H1 (cell line): Measurements from ENCODE around the gene FBXO11. TPM values are rescaled to one million over a fixed set of nuclear protein-coding genes. Genes with fewer than 3 reads are reported as not detected.
"Not testable (repeated sequence)": the region's sequence is repeated elsewhere in the genome, so short reads cannot be mapped to it uniquely, and the experiment has no call there.

ENCODE experiments used
- CTCF ChIA-PET: fragments of 300-600 bp; sonication (Branson Sonifier 250); formaldehyde crosslinking; loops from one replicate; lab custom pipeline; 2021; ENCODE audit not compliant: partially characterized antibody; lab: Charles Lee
- POLR2A ChIA-PET: fragments of 300-600 bp; sonication (Branson Sonifier 250); formaldehyde crosslinking; loops from one replicate; lab custom pipeline; 2021; ENCODE audit warnings: inconsistent platforms; ENCODE audit not compliant: partially characterized antibody; lab: Charles Lee
- DNase-seq, 2 experiments: peaks; one replicate each; pipeline versions ENCODE4 v3.0.0 to v3.0.0-alpha.2; 2010 to 2022; ENCODE audit warnings: low spot score in 2 of 2, low read depth in 1 of 2, mixed read lengths in 1 of 2
- FAIRE-seq: peaks from 2 replicates; lab custom pipeline; 2011; peaks lifted over from hg19 to GRCh38; lab: Jason Lieb, UNC
- H2AFZ ChIP-seq: 2 replicates; pipeline ENCODE4 v1.8.1; 2012; ENCODE audit warnings: low read length, inconsistent platforms
- H2AK5ac ChIP-seq: 2 replicates; pipeline ENCODE4 v1.6.1; 2013; ENCODE audit warnings: low read depth, low read length
- H2BK120ac ChIP-seq: replicated peaks from 2 replicates; pipeline ENCODE3; 2013; ENCODE audit warnings: low read depth, low read length, inconsistent platforms
- H2BK12ac ChIP-seq: 2 replicates; pipeline ENCODE4 v1.6.1; 2013; ENCODE audit warnings: low read depth, low read length
- H2BK15ac ChIP-seq: 2 replicates; pipeline ENCODE4 v1.6.1; 2013; ENCODE audit warnings: low read length
- H2BK20ac ChIP-seq: 2 replicates; pipeline ENCODE4 v1.6.1; 2013; ENCODE audit warnings: low read length
- H2BK5ac ChIP-seq: 2 replicates; pipeline ENCODE4 v1.6.1; 2013; ENCODE audit warnings: low read depth, low read length
- H3K14ac ChIP-seq: 2 replicates; pipeline ENCODE4 v1.6.1; 2013; ENCODE audit warnings: inconsistent platforms; ENCODE audit not compliant: insufficient read length
- H3K18ac ChIP-seq: 2 replicates; pipeline ENCODE4 v1.6.1; 2013; ENCODE audit warnings: low read length; ENCODE audit errors: extremely low read depth
- H3K23ac ChIP-seq: 2 replicates; pipeline ENCODE4 v1.6.1; 2013; ENCODE audit warnings: inconsistent platforms; ENCODE audit not compliant: insufficient read length
- H3K23me2 ChIP-seq: 2 replicates; pipeline ENCODE4 v1.6.1; 2013; ENCODE audit warnings: low read depth, low read length
- H3K27ac ChIP-seq: 2 replicates; pipeline ENCODE4 v1.6.1; 2011; ENCODE audit warnings: low read depth, low read length, inconsistent platforms
- H3K27me3 ChIP-seq, 4 experiments: replicated peaks in 1 of 4; 1 replicate in 1 of 4; 2 replicates in 3 of 4; pipeline versions ENCODE4 v1.6.1 to v1.8.1; 2011 to 2013; ENCODE audit warnings: low read length in 3 of 4, mild to moderate bottlenecking in 3 of 4, inconsistent platforms in 2 of 4, mixed read lengths in 2 of 4, moderate library complexity in 1 of 4; ENCODE audit not compliant: control insufficient read depth in 3 of 4, insufficient read depth in 3 of 4; ENCODE audit errors: extremely low read depth in 1 of 4
- H3K36me3 ChIP-seq, 4 experiments: 2 replicates each; pipeline versions ENCODE4 v1.6.1 to v1.8.1; 2011 to 2013; ENCODE audit warnings: mild to moderate bottlenecking in 4 of 4, low read length in 3 of 4, moderate library complexity in 2 of 4, control low read depth in 1 of 4, inconsistent platforms in 1 of 4; ENCODE audit not compliant: insufficient read depth in 4 of 4, control insufficient read depth in 2 of 4
- H3K4ac ChIP-seq: replicated peaks from 2 replicates; pipeline ENCODE3; 2013; ENCODE audit warnings: low read length, low read depth, mixed read lengths, inconsistent platforms; ENCODE audit not compliant: insufficient read length
- H3K4me1 ChIP-seq, 4 experiments: replicated peaks in 1 of 4; 1 replicate in 1 of 4; 2 replicates in 3 of 4; pipeline versions ENCODE4 v1.6.1 to v1.8.1; 2011 to 2013; ENCODE audit warnings: low read length in 3 of 4, inconsistent platforms in 2 of 4, mixed read lengths in 1 of 4; ENCODE audit not compliant: insufficient read depth in 4 of 4, control insufficient read depth in 3 of 4
- H3K4me2 ChIP-seq, 2 experiments: 2 replicates each; pipeline versions ENCODE4 v1.6.1 to v1.8.1; 2011 to 2013; ENCODE audit warnings: low read depth in 2 of 2, low read length in 2 of 2, control low read depth in 1 of 2, inconsistent platforms in 1 of 2, mild to moderate bottlenecking in 1 of 2; ENCODE audit not compliant: insufficient read depth in 1 of 2
- H3K4me3 ChIP-seq, 4 experiments: fragments of 200-600, 300-600 bp in 1 of 4; sonication (generic), shearing (Covaris generic), sonication (Bioruptor Twin) in 1 of 4; 2 replicates each; pipeline versions ENCODE4 v1.5.1 to v1.8.1; 2011 to 2016; ENCODE audit warnings: low read length in 4 of 4, low read depth in 3 of 4, control low read depth in 2 of 4, inconsistent platforms in 2 of 4, mild to moderate bottlenecking in 2 of 4, mixed read lengths in 1 of 4, moderate library complexity in 1 of 4; ENCODE audit not compliant: insufficient read depth in 2 of 4; ENCODE audit errors: extremely low read depth in 1 of 4
- H3K56ac ChIP-seq: replicated peaks from 2 replicates; pipeline ENCODE3; 2013; ENCODE audit warnings: low read depth, mild to moderate bottlenecking, mixed read lengths, low read length, inconsistent platforms; ENCODE audit not compliant: insufficient read length
- H3K79me1 ChIP-seq: 2 replicates; pipeline ENCODE4 v1.6.1; 2013; ENCODE audit warnings: low read depth, low read length, control low read depth
- H3K79me2 ChIP-seq, 2 experiments: 2 replicates each; pipeline versions ENCODE4 v1.6.1 to v1.8.1; 2012 to 2013; ENCODE audit warnings: low read length in 2 of 2, mild to moderate bottlenecking in 2 of 2, inconsistent platforms in 1 of 2; ENCODE audit not compliant: insufficient read depth in 2 of 2, control insufficient read depth in 1 of 2
- H3K9ac ChIP-seq, 4 experiments: replicated peaks in 1 of 4; 1 replicate in 1 of 4; 2 replicates in 3 of 4; pipeline versions ENCODE4 v1.6.1 to v1.8.1; 2011 to 2013; ENCODE audit warnings: low read depth in 3 of 4, low read length in 3 of 4, control low read depth in 2 of 4, mild to moderate bottlenecking in 2 of 4, moderate library complexity in 2 of 4, inconsistent platforms in 1 of 4; ENCODE audit errors: extremely low read depth in 1 of 4
- H3K9me3 ChIP-seq, 2 experiments: 2 replicates each; pipeline versions ENCODE4 v1.6.1 to v1.8.1; 2012 to 2013; ENCODE audit warnings: mild to moderate bottlenecking in 2 of 2, moderate library complexity in 2 of 2, control low read depth in 1 of 2, inconsistent platforms in 1 of 2, low read depth in 1 of 2, low read length in 1 of 2, mixed read lengths in 1 of 2; ENCODE audit not compliant: insufficient read depth in 2 of 2
- H4K20me1 ChIP-seq, 2 experiments: replicated peaks in 1 of 2; 2 replicates each; pipeline versions ENCODE3 to v1.8.1; 2011 to 2013; ENCODE audit warnings: inconsistent platforms in 2 of 2, low read length in 2 of 2, mild to moderate bottlenecking in 1 of 2; ENCODE audit not compliant: insufficient read depth in 2 of 2, control insufficient read depth in 1 of 2
- H4K5ac ChIP-seq: 2 replicates; pipeline ENCODE4 v1.6.1; 2013; ENCODE audit warnings: low read length, low read depth, mixed read lengths, inconsistent platforms; ENCODE audit not compliant: insufficient read length
- H4K8ac ChIP-seq: 2 replicates; pipeline ENCODE4 v1.8.0; 2013; ENCODE audit warnings: mild to moderate bottlenecking, moderate library complexity, low read length, inconsistent platforms; ENCODE audit not compliant: insufficient read depth; ENCODE audit errors: extremely low read depth
- H4K91ac ChIP-seq: replicated peaks from 2 replicates; pipeline ENCODE3; 2013; ENCODE audit warnings: low read length, mixed read lengths, inconsistent platforms; ENCODE audit not compliant: insufficient read length
- BACH1 ChIP-seq: IDR thresholded peaks from 2 replicates; pipeline ENCODE4 v1.6.1; 2012; ENCODE audit warnings: low read length, improper control_type of control experiment
- TBP ChIP-seq: IDR thresholded peaks from 2 replicates; pipeline ENCODE4 v1.6.1; 2011; ENCODE audit warnings: low read depth, low read length, improper control_type of control experiment
- USF2 ChIP-seq: IDR thresholded peaks from 2 replicates; pipeline ENCODE4 v1.6.1; 2011; ENCODE audit warnings: low read length, improper control_type of control experiment
- WGBS, 2 experiments: shearing (Covaris generic) in 1 of 2; methylation state at CpG; one replicate each; pipeline versions ENCODE4 v1.1.6 to v1.1.7; 2013 to 2015; ENCODE audit warnings: low lambda C conversion rate in 2 of 2, mixed read lengths in 2 of 2, inconsistent platforms in 1 of 2, low coverage in 1 of 2, missing lambda C conversion rate in 1 of 2; ENCODE audit not compliant: insufficient replicate concordance in 2 of 2, insufficient coverage in 1 of 2, insufficient read length in 1 of 2; ENCODE audit errors: extremely low coverage in 1 of 2, missing lambda C conversion rate in 1 of 2; 5-methylcytosine and 5-hydroxymethylcytosine counted together
- polyA plus RNA-seq, 7 experiments: library from polyadenylated mRNA; depleted of rRNA in 3 of 7; stranded (reverse) in 5 of 7; unstranded in 2 of 7; fragments of >200 nt in 5 of 7; fragments of 200-250 nt in 2 of 7; gene quantifications; 1 replicate in 5 of 7; 2 replicates in 1 of 7; 4 replicates in 1 of 7; pipeline versions ENCODE4 v1.2.1 to v1.2.3, GENCODE V29; 2011 to 2013; ENCODE audit warnings: missing spikeins in 2 of 7, mixed read lengths in 2 of 7
- total RNA-seq: library from RNA; stranded (reverse); fragmentation: NEBNext Ultra II Directional; extraction: Animal tissue kit (Norgen Biotek cat#: 25700); gene quantifications from 2 replicates; pipeline ENCODE4 v1.2.1, GENCODE V29; 2021

Gene FBXO11
- total and polyA plus RNA-seq, 2 of the 8 experiments (the other 6 are each of a cell fraction or from before 2014, with no cell fraction given), result 21.7 to 57.3 TPM

GRCh38 chr2:47903781-47904490, 2.4 kb downstream of the FBXO11 start (continued):
- no peak for TF ChIP-seq TBP
- TF ChIP-seq USF2, result no peak
- no peak for TF ChIP-seq BACH1

GRCh38 chr2:47901892-47902291, 4.4 kb downstream of the FBXO11 start:
- H3K36me3 ChIP-seq, H2BK5ac ChIP-seq, H3K4me2 ChIP-seq, H4K91ac ChIP-seq, H3K18ac ChIP-seq, H2AK5ac ChIP-seq, H2BK15ac ChIP-seq, H3K9ac ChIP-seq, DNase-seq, H2AFZ ChIP-seq, H3K56ac ChIP-seq, FAIRE-seq, H4K5ac ChIP-seq, H4K20me1 ChIP-seq, H2BK120ac ChIP-seq, H3K4ac ChIP-seq, H3K14ac ChIP-seq, H4K8ac ChIP-seq, H3K27me3 ChIP-seq, H3K27ac ChIP-seq, H3K23ac ChIP-seq, H3K23me2 ChIP-seq, H3K9me3 ChIP-seq, H3K4me3 ChIP-seq, H3K4me1 ChIP-seq, H3K79me1 ChIP-seq, H2BK12ac ChIP-seq, H2BK20ac ChIP-seq: not testable (repeated sequence)
- WGBS, 2 experiments, result 91% methylated on average over 13 of the region's 13 CpGs; no CpG with 5 or more reads in 1 of the 2 experiments
- ChIA-PET CTCF (interaction anchor here (0.6 to 2.3 kb wide), 4 partner anchors 13 to 205 kb away, joined by 3 to 6 read pairs (median 3); no protein-coding TSS in a partner anchor), POLR2A (interaction anchor here (0.6 to 1.4 kb wide), 5 partner anchors 16 to 71 kb away, joined by 3 read pairs; no protein-coding TSS in a partner anchor)
- H3K79me2 ChIP-seq, result peaks cover 38 to 81% of the 10 kb centered on the region in 2 experiments
